Measurements from ENCODE around the gene NR3C2. TPM values are rescaled to one million over a fixed set of nuclear protein-coding genes. Genes with fewer than 3 reads are reported as not detected.

Gene NR3C2
- total and polyA plus RNA-seq, 10 of the 15 experiments (the other 5 are each of a cell fraction or from before 2014, with no cell fraction given), result 0.05 to 0.11 (median 0.08) TPM; not detected in 4

- 48% methylated on average over 5 of the region's 5 CpGs for WGBS (ENCODE audit: insufficient coverage, insufficient replicate concordance, low lambda C conversion rate, missing lambda C conversion rate)
- Histone ChIP-seq H3K4me1 (ENCODE audit: control insufficient read depth, insufficient read depth, low read length) (no peaks in the 10 kb centered on the region), H3K9me3 (replicated peaks; ENCODE audit: control insufficient read depth, insufficient read depth, low read length) (no peaks in the 10 kb centered on the region), H3K79me2 (ENCODE audit: control insufficient read depth, insufficient read depth, low read length) (no peaks in the 10 kb centered on the region), H2AFZ (ENCODE audit: control insufficient read depth, low read depth, low read length) (no peak overlapping the region), H3K9ac (ENCODE audit: control insufficient read depth, insufficient read depth, low read length) (no peak overlapping the region), H3K27me3 (replicated peaks in 1 of 2; ENCODE audit: control insufficient read depth in 2 of 2, insufficient read depth in 2 of 2, low read length in 1 of 2) (no peaks in the 10 kb centered on the region), H3K4me3 (no peak overlapping the region), H3K36me3 (ENCODE audit: control insufficient read depth in 2 of 2, insufficient read depth in 2 of 2, low read length in 1 of 2) (no peaks in the 10 kb centered on the region), H3K27ac (ENCODE audit: control insufficient read depth, insufficient read depth) (no peak overlapping the region), H3K4me2 (ENCODE audit: control insufficient read depth, insufficient read depth) (no peak overlapping the region), H4K20me1 (ENCODE audit: control insufficient read depth, insufficient read depth) (no peaks in the 10 kb centered on the region)
- in situ Hi-C loops (cut with MboI), result no loop called here
- FAIRE-seq, result no peak
- no TSS peak for BruUV-seq (replicated peaks)
- POLR2A ChIA-PET, result no interaction called here
- CTCF ChIA-PET, result interaction anchor here (1.8 kb wide), 1 partner anchor 117 kb away, joined by 5 read pairs; no protein-coding TSS in a partner anchor
- no peak for DNase-seq (ENCODE audit: low read depth, low spot score)
- SMC1A ChIA-PET (ENCODE audit: uncharacterized antibody, unreplicated experiment), result no interaction called here
- TF ChIP-seq ZNF622 (IDR thresholded peaks at IDR 0.05) (no peak), ATF3 (IDR thresholded peaks at IDR 0.05; ENCODE audit: borderline replicate concordance, extremely low read depth, low read depth, low read length) (no peak), CHD4 (IDR thresholded peaks at IDR 0.05) (no peak), SMARCA5 (IDR thresholded peaks at IDR 0.05) (no peak), NBN (IDR thresholded peaks at IDR 0.05) (no peak), CBFB (IDR thresholded peaks at IDR 0.05; ENCODE audit: low read depth) (no peak), SIX5 (IDR thresholded peaks at IDR 0.05; ENCODE audit: low read depth, low read length, severe bottlenecking) (no peak), NKRF (conservative IDR thresholded peaks at IDR 0.05) (no peak), ZBTB11 (CRISPR knock-in tag; IDR thresholded peaks at IDR 0.05) (no peak), MEF2B (IDR thresholded peaks at IDR 0.05; ENCODE audit: partially characterized antibody, poor library complexity, severe bottlenecking) (no peak), HDAC6 (IDR thresholded peaks at IDR 0.05; ENCODE audit: unreplicated experiment) (no peak), MAX (IDR thresholded peaks at IDR 0.05; ENCODE audit: low read depth, low read length) (no peak), DPF2 (IDR thresholded peaks at IDR 0.05) (no peak), USF1 (IDR thresholded peaks at IDR 0.05; ENCODE audit: borderline replicate concordance, extremely low read length, insufficient read depth, low read depth, low read length) (no peak), GABPA (IDR thresholded peaks at IDR 0.05; ENCODE audit: low read depth) (no peak)
- RAD21 ChIA-PET (ENCODE audit: unreplicated experiment), result no interaction called here
- ATAC-seq, result no peak
- intact Hi-C loops (cut with micrococcal nuclease; ENCODE audit: unreplicated experiment), result no loop called here
These were observed 268.7 kb downstream of the NR3C2 start for GRCh38 chr4:148173397-148174017.
